ENCODE results near the gene CRTAP. TPM values are rescaled to one million over a fixed set of nuclear protein-coding genes. Genes with fewer than 3 reads are reported as not detected.

CRTAP gene
- total RNA-seq, 1 donor from 2014 or later = 276 TPM

DNA sequence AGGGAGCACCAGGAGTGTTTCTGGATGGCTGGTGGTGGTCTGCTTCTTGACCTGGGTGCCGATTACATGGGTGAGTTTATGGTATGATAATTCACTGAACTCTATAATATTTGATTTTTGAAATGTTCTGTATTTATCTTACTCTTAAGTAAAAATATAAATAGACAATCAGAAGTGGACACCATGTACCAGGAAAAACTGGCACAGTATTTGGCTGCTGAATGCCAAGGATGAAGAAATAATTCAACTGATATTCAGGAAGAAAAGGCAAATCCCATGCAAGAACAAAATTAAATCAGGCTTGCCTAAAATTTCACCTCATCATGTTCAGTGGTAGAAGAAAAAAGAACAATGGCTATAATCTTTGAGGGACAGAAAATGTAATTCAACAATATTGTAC is 51.6 kb downstream of the CRTAP start:
- no peak overlapping the region for H3K4me3 Mint-ChIP-seq (ENCODE audit: unreplicated experiment)
- no peaks in the 10 kb centered on the region for H3K27me3 Mint-ChIP-seq (ENCODE audit: low read depth)
- DNase-seq (ENCODE audit: low spot score) = no peak
- peaks cover 31% of the 10 kb centered on the region for H3K4me1 Mint-ChIP-seq (ENCODE audit: low read depth)
- TF ChIP-seq, protein P1, sequence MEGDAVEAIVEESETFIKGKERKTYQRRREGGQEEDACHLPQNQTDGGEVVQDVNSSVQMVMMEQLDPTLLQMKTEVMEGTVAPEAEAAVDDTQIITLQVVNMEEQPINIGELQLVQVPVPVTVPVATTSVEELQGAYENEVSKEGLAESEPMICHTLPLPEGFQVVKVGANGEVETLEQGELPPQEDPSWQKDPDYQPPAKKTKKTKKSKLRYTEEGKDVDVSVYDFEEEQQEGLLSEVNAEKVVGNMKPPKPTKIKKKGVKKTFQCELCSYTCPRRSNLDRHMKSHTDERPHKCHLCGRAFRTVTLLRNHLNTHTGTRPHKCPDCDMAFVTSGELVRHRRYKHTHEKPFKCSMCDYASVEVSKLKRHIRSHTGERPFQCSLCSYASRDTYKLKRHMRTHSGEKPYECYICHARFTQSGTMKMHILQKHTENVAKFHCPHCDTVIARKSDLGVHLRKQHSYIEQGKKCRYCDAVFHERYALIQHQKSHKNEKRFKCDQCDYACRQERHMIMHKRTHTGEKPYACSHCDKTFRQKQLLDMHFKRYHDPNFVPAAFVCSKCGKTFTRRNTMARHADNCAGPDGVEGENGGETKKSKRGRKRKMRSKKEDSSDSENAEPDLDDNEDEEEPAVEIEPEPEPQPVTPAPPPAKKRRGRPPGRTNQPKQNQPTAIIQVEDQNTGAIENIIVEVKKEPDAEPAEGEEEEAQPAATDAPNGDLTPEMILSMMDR (IDR thresholded peaks at IDR 0.05) = no peak
- no peaks in the 10 kb centered on the region for H3K9me3 Mint-ChIP-seq (ENCODE audit: low read depth)
- peak overlapping the region; percentile 38 for H3K27ac Mint-ChIP-seq (ENCODE audit: unreplicated experiment)
- H3K36me3 Mint-ChIP-seq (ENCODE audit: low read depth) = peaks cover 11% of the 10 kb centered on the region

- Mint-ChIP-seq H3K4me1 (ENCODE audit: low read depth) (peaks cover 31% of the 10 kb centered on the region), H3K9me3 (ENCODE audit: low read depth) (no peaks in the 10 kb centered on the region), H3K27ac (ENCODE audit: unreplicated experiment) (no peak overlapping the region), H3K4me3 (ENCODE audit: unreplicated experiment) (no peak overlapping the region), H3K27me3 (ENCODE audit: low read depth) (no peaks in the 10 kb centered on the region), H3K36me3 (ENCODE audit: low read depth) (peaks cover 8% of the 10 kb centered on the region)
- no peak for DNase-seq (ENCODE audit: low spot score)
- TF ChIP-seq, protein P1 (IDR thresholded peaks at IDR 0.05) = no peak
Measured at GRCh38 chr3:33166095-33166494, 52.3 kb downstream of the CRTAP start.

- Mint-ChIP-seq H3K36me3 (ENCODE audit: low read depth) (peaks cover 10% of the 10 kb centered on the region), H3K9me3 (ENCODE audit: low read depth) (no peaks in the 10 kb centered on the region), H3K4me1 (ENCODE audit: low read depth) (peaks cover 31% of the 10 kb centered on the region), H3K27me3 (ENCODE audit: low read depth) (no peaks in the 10 kb centered on the region), H3K27ac (ENCODE audit: unreplicated experiment) (peak overlapping the region; percentile 79), H3K4me3 (ENCODE audit: unreplicated experiment) (no peak overlapping the region)
- TF ChIP-seq, protein P1 (IDR thresholded peaks at IDR 0.05) = no peak
- no peak for DNase-seq (ENCODE audit: low spot score)
Measured at GRCh38 chr3:33167284-33167683, 53.5 kb downstream of the CRTAP start.

GRCh38 chr3:33167716-33168336 is 54.0 kb downstream of the CRTAP start:
- Mint-ChIP-seq H3K9me3 (ENCODE audit: low read depth) (no peaks in the 10 kb centered on the region), H3K4me3 (ENCODE audit: unreplicated experiment) (no peak overlapping the region), H3K27me3 (ENCODE audit: low read depth) (no peaks in the 10 kb centered on the region), H3K4me1 (ENCODE audit: low read depth) (peaks cover 31% of the 10 kb centered on the region), H3K36me3 (ENCODE audit: low read depth) (peaks cover 10% of the 10 kb centered on the region), H3K27ac (ENCODE audit: unreplicated experiment) (peak overlapping the region; percentile 79)
- TF ChIP-seq, protein P1 (IDR thresholded peaks at IDR 0.05) = no peak
- DNase-seq (ENCODE audit: low spot score) = no peak

- TF ChIP-seq, protein P1 (IDR thresholded peaks at IDR 0.05) = no peak
- no peak for DNase-seq (ENCODE audit: low spot score)
- Mint-ChIP-seq H3K36me3 (ENCODE audit: low read depth) (peaks cover 11% of the 10 kb centered on the region), H3K9me3 (ENCODE audit: low read depth) (no peaks in the 10 kb centered on the region), H3K27ac (ENCODE audit: unreplicated experiment) (no peak overlapping the region), H3K4me1 (ENCODE audit: low read depth) (peaks cover 24% of the 10 kb centered on the region), H3K4me3 (ENCODE audit: unreplicated experiment) (no peak overlapping the region), H3K27me3 (ENCODE audit: low read depth) (no peaks in the 10 kb centered on the region)
Measured at GRCh38 chr3:33170531-33170930, 56.7 kb downstream of the CRTAP start.

Data from chondrocyte (in vitro differentiated cells).